HEK293 (cell line): Measurements from ENCODE around the gene KRTAP2-3.

Experiments used
- CTCF ChIA-PET: fragments of 350-600 bp; formaldehyde crosslinking; extraction: SDS; loops from one replicate; lab custom pipeline; 2021; ENCODE audit warnings: antibody characterized with exemption; lab: Yijun Ruan, JAX
- POLR2A ChIA-PET: fragments of 300-600 bp; formaldehyde crosslinking; extraction: SDS; loops from one replicate; lab custom pipeline; 2020; ENCODE audit warnings: antibody characterized with exemption, inconsistent platforms; lab: Yijun Ruan, JAX
- H3K27ac ChIP-seq: fragments of 200-500 bp; sonication (Bioruptor generic); 2 replicates; pipeline ENCODE4 v1.5.1; 2014; ENCODE audit warnings: low read depth, low read length, control low read depth, inconsistent platforms; ENCODE audit errors: extremely low read depth
- H3K36me3 ChIP-seq, 2 experiments: fragments of 200-500 bp in 1 of 2; sonication (Bioruptor generic) in 1 of 2; 1 replicate in 1 of 2; 2 replicates in 1 of 2; pipeline ENCODE4 v1.5.1; 2014 to 2017; ENCODE audit warnings: inconsistent platforms in 2 of 2, low read length in 2 of 2; ENCODE audit not compliant: control insufficient read depth in 2 of 2, insufficient read depth in 1 of 2
- H3K4me1 ChIP-seq: fragments of 200-500 bp; sonication (Bioruptor generic); 2 replicates; pipeline ENCODE4 v1.5.1; 2014; ENCODE audit warnings: mild to moderate bottlenecking, low read length, inconsistent platforms; ENCODE audit not compliant: control insufficient read depth, insufficient read depth
- H3K4me3 ChIP-seq: 2 replicates; pipeline ENCODE4 v1.5.1; 2011; ENCODE audit warnings: low read depth, mild to moderate bottlenecking, control low read depth, low read length, moderate library complexity
- H3K9me3 ChIP-seq: fragments of 200-500 bp; sonication (Bioruptor generic); 2 replicates; pipeline ENCODE4 v1.5.1; 2014; ENCODE audit warnings: low read depth, low read length, inconsistent platforms; ENCODE audit not compliant: control insufficient read depth, insufficient read depth
- EGR2 ChIP-seq: fragments of 450-650 bp; formaldehyde crosslinking; IDR thresholded peaks from 2 replicates; pipeline ENCODE4 v1.5.1; 2016; ENCODE audit warnings: low read depth, missing biosample characterization, missing genetic modification characterization
- FEZF1 ChIP-seq: fragments of 450-650 bp; formaldehyde crosslinking; IDR thresholded peaks from 2 replicates; pipeline ENCODE4 v1.5.1; 2016; ENCODE audit warnings: missing biosample characterization, missing genetic modification characterization
- KLF1 ChIP-seq: fragments of 450-650 bp; formaldehyde crosslinking; IDR thresholded peaks from 2 replicates; pipeline ENCODE4 v1.5.1; 2016; ENCODE audit warnings: missing biosample characterization, missing genetic modification characterization
- KLF10 ChIP-seq: fragments of 450-650 bp; IDR thresholded peaks from 2 replicates; pipeline ENCODE4 v1.5.1; 2018; ENCODE audit warnings: missing biosample characterization, mild to moderate bottlenecking, missing genetic modification characterization
- KLF7 ChIP-seq: fragments of 450-650 bp; formaldehyde crosslinking; IDR thresholded peaks from 2 replicates; pipeline ENCODE4 v1.5.1; 2016; ENCODE audit warnings: missing biosample characterization, missing genetic modification characterization, borderline replicate concordance
- PRDM1 ChIP-seq: fragments of 450-650 bp; formaldehyde crosslinking; IDR thresholded peaks from 2 replicates; pipeline ENCODE4; 2016; ENCODE audit warnings: missing biosample characterization, missing genetic modification characterization
- TRIM28 ChIP-seq: IDR thresholded peaks from 2 replicates; pipeline ENCODE4 v1.6.1; 2011; ENCODE audit warnings: low read length, control low read depth, borderline replicate concordance
- WT1 ChIP-seq: fragments of 450-650 bp; formaldehyde crosslinking; IDR thresholded peaks from 2 replicates; pipeline ENCODE4 v1.5.1; 2016; ENCODE audit warnings: missing biosample characterization, missing genetic modification characterization
- ZBTB20 ChIP-seq: fragments of 450-650 bp; formaldehyde crosslinking; IDR thresholded peaks from 2 replicates; pipeline ENCODE4 v1.5.1; 2016; ENCODE audit warnings: missing biosample characterization, missing genetic modification characterization
- ZBTB7A ChIP-seq: fragments of 450-650 bp; formaldehyde crosslinking; IDR thresholded peaks from 2 replicates; pipeline ENCODE4 v1.5.1; 2016; ENCODE audit warnings: low read depth, missing biosample characterization, missing genetic modification characterization
- ZNF121 ChIP-seq: fragments of 450-650 bp; formaldehyde crosslinking; IDR thresholded peaks from 2 replicates; pipeline ENCODE4 v1.5.1; 2016; ENCODE audit warnings: missing biosample characterization, missing genetic modification characterization
- ZNF221 ChIP-seq: fragments of 450-650 bp; formaldehyde crosslinking; IDR thresholded peaks from 2 replicates; pipeline ENCODE4 v1.5.1; 2017; ENCODE audit warnings: missing biosample characterization, missing genetic modification characterization, borderline replicate concordance
- ZNF223 ChIP-seq: fragments of 450-650 bp; formaldehyde crosslinking; IDR thresholded peaks from 2 replicates; pipeline ENCODE4 v1.5.1; 2016; ENCODE audit warnings: missing biosample characterization, missing genetic modification characterization
- ZNF335 ChIP-seq: fragments of 450-650 bp; formaldehyde crosslinking; conservative IDR thresholded peaks from 2 replicates; pipeline ENCODE4 v1.5.1; 2016; ENCODE audit warnings: missing biosample characterization, missing genetic modification characterization
- ZNF366 ChIP-seq: fragments of 450-650 bp; formaldehyde crosslinking; conservative IDR thresholded peaks from 2 replicates; pipeline ENCODE4 v1.5.1; 2016; ENCODE audit warnings: missing biosample characterization, missing genetic modification characterization
- ZNF521 ChIP-seq: fragments of 450-650 bp; formaldehyde crosslinking; IDR thresholded peaks from 2 replicates; pipeline ENCODE4 v1.5.1; 2017; ENCODE audit warnings: missing biosample characterization, mild to moderate bottlenecking, missing genetic modification characterization
- ZNF544 ChIP-seq: fragments of 450-650 bp; formaldehyde crosslinking; IDR thresholded peaks from 2 replicates; pipeline ENCODE4 v1.5.0; 2017; ENCODE audit warnings: missing biosample characterization, missing genetic modification characterization
- ZNF610 ChIP-seq: fragments of 450-650 bp; formaldehyde crosslinking; IDR thresholded peaks from 2 replicates; pipeline ENCODE4 v1.5.1; 2016; ENCODE audit warnings: missing biosample characterization, missing genetic modification characterization, borderline replicate concordance
- ZNF623 ChIP-seq: fragments of 450-650 bp; formaldehyde crosslinking; IDR thresholded peaks from 2 replicates; pipeline ENCODE4 v1.5.1; 2016; ENCODE audit warnings: missing biosample characterization, missing genetic modification characterization
- ZNF707 ChIP-seq: fragments of 450-650 bp; formaldehyde crosslinking; IDR thresholded peaks from 2 replicates; pipeline ENCODE4 v1.5.1; 2016; ENCODE audit warnings: missing biosample characterization, missing genetic modification characterization
- ZNF76 ChIP-seq: fragments of 450-650 bp; formaldehyde crosslinking; IDR thresholded peaks from 2 replicates; pipeline ENCODE4; 2016; ENCODE audit warnings: low read depth, missing biosample characterization, missing genetic modification characterization, borderline replicate concordance
- ZNF843 ChIP-seq: fragments of 450-650 bp; formaldehyde crosslinking; IDR thresholded peaks from 2 replicates; pipeline ENCODE4 v1.5.1; 2016; ENCODE audit warnings: missing biosample characterization, missing genetic modification characterization
- TF ChIP-seq, protein P1 (sequence below): fragments of 450-650 bp; formaldehyde crosslinking; IDR thresholded peaks from 2 replicates; pipeline ENCODE4 v1.5.1; 2016; ENCODE audit warnings: missing biosample characterization, missing genetic modification characterization
- TF ChIP-seq, protein P2 (sequence below): fragments of 450-650 bp; formaldehyde crosslinking; IDR thresholded peaks from 2 replicates; pipeline ENCODE4 v1.5.1; 2017; ENCODE audit warnings: missing biosample characterization, missing genetic modification characterization
- TF ChIP-seq, protein P3 (sequence below): fragments of 450-650 bp; formaldehyde crosslinking; IDR thresholded peaks from 2 replicates; pipeline ENCODE4 v1.5.1; 2016; ENCODE audit warnings: missing biosample characterization, missing genetic modification characterization
- TF ChIP-seq, protein P4 (sequence below): IDR thresholded peaks from 2 replicates; pipeline ENCODE4 v1.6.1; 2011; ENCODE audit warnings: mild to moderate bottlenecking, low read depth, low read length, borderline replicate concordance

The KRTAP2-3 gene

DNA sequence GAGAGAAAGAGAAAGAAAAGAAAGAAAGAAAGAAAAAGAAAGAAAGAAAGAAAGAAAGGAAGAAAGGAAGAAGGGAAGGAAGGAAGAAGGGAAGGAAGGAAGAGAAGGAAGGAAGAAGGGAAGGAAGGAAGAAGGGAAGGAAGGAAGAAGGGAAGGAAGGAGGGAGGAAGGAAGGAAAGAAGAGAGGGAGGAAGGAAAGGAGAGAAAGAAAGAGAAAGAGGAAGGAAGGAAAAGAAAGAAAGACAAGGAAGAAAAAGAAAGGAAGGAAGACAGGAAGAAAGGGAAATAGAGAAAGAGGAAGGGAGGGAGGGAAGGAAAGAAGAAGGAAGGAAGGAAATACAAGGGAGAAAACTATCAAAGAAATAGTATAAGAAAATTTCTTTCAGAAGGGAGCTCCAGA lies 16.9 kb upstream of the KRTAP2-3 start (continued):
- TF ChIP-seq ZNF223 (no peak), ZNF121 (tag by site-specific recombination) (no peak), ZNF366 (peak; percentile 92), ZNF76 (tag by site-specific recombination) (no peak), EGR2 (tag by site-specific recombination) (no peak), ZNF610 (tag by site-specific recombination) (no peak), ZNF707 (tag by site-specific recombination) (no peak), FEZF1 (no peak), PRDM1 (tag by site-specific recombination) (peak; percentile 59), ZNF623 (no peak)
- TF ChIP-seq, all 188 proteins: peak for 3

DNA sequence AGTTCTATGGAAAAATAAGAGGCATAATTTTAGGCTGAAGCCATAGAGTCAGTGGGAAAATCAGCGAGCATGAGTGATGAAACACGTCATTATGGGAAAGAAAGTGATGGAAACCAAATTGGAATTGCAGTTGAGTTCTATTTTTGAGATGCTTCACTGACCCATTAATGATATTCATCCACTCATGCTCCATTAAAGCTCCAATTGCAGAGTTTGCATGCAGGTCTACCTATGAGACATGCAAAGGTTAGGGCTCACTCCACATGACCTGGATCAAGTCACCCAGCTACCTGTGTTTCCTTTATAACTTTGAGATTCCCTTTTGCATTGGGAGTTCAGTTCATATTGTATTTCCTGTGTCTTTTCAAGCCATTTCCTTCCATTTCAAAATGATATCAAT lies 13.8 kb upstream of the KRTAP2-3 start:
- no peaks in the 10 kb centered on the region for H3K4me1 ChIP-seq
- H3K4me3 ChIP-seq = no peak overlapping the region
- TF ChIP-seq, protein P1, sequence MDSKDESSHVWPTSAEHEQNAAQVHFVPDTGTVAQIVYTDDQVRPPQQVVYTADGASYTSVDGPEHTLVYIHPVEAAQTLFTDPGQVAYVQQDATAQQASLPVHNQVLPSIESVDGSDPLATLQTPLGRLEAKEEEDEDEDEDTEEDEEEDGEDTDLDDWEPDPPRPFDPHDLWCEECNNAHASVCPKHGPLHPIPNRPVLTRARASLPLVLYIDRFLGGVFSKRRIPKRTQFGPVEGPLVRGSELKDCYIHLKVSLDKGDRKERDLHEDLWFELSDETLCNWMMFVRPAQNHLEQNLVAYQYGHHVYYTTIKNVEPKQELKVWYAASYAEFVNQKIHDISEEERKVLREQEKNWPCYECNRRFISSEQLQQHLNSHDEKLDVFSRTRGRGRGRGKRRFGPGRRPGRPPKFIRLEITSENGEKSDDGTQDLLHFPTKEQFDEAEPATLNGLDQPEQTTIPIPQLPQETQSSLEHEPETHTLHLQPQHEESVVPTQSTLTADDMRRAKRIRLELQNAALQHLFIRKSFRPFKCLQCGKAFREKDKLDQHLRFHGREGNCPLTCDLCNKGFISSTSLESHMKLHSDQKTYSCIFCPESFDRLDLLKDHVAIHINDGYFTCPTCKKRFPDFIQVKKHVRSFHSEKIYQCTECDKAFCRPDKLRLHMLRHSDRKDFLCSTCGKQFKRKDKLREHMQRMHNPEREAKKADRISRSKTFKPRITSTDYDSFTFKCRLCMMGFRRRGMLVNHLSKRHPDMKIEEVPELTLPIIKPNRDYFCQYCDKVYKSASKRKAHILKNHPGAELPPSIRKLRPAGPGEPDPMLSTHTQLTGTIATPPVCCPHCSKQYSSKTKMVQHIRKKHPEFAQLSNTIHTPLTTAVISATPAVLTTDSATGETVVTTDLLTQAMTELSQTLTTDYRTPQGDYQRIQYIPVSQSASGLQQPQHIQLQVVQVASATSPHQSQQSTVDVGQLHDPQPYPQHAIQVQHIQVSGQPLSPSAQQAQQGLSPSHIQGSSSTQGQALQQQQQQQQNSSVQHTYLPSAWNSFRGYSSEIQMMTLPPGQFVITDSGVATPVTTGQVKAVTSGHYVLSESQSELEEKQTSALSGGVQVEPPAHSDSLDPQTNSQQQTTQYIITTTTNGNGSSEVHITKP (tag by site-specific recombination) = no peak
- TF ChIP-seq ZNF335 (no peak), ZBTB20 (tag by site-specific recombination) (no peak), ZNF521 (no peak), ZNF544 (tag by site-specific recombination) (no peak), WT1 (tag by site-specific recombination) (no peak), ZNF366 (no peak), ZNF221 (tag by site-specific recombination) (no peak), KLF7 (tag by site-specific recombination) (no peak), TRIM28 (no peak), KLF10 (tag by site-specific recombination) (no peak), ZBTB7A (no peak), ZNF843 (tag by site-specific recombination) (no peak), KLF1 (no peak)
- TF ChIP-seq, protein P2, sequence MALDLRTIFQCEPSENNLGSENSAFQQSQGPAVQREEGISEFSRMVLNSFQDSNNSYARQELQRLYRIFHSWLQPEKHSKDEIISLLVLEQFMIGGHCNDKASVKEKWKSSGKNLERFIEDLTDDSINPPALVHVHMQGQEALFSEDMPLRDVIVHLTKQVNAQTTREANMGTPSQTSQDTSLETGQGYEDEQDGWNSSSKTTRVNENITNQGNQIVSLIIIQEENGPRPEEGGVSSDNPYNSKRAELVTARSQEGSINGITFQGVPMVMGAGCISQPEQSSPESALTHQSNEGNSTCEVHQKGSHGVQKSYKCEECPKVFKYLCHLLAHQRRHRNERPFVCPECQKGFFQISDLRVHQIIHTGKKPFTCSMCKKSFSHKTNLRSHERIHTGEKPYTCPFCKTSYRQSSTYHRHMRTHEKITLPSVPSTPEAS (tag by site-specific recombination) = no peak
- TF ChIP-seq, protein P3, sequence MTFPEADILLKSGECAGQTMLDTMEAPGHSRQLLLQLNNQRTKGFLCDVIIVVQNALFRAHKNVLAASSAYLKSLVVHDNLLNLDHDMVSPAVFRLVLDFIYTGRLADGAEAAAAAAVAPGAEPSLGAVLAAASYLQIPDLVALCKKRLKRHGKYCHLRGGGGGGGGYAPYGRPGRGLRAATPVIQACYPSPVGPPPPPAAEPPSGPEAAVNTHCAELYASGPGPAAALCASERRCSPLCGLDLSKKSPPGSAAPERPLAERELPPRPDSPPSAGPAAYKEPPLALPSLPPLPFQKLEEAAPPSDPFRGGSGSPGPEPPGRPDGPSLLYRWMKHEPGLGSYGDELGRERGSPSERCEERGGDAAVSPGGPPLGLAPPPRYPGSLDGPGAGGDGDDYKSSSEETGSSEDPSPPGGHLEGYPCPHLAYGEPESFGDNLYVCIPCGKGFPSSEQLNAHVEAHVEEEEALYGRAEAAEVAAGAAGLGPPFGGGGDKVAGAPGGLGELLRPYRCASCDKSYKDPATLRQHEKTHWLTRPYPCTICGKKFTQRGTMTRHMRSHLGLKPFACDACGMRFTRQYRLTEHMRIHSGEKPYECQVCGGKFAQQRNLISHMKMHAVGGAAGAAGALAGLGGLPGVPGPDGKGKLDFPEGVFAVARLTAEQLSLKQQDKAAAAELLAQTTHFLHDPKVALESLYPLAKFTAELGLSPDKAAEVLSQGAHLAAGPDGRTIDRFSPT (tag by site-specific recombination) = no peak
- TF ChIP-seq, protein P4, sequence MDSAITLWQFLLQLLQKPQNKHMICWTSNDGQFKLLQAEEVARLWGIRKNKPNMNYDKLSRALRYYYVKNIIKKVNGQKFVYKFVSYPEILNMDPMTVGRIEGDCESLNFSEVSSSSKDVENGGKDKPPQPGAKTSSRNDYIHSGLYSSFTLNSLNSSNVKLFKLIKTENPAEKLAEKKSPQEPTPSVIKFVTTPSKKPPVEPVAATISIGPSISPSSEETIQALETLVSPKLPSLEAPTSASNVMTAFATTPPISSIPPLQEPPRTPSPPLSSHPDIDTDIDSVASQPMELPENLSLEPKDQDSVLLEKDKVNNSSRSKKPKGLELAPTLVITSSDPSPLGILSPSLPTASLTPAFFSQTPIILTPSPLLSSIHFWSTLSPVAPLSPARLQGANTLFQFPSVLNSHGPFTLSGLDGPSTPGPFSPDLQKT = no peak
- ChIA-PET POLR2A (no interaction called here), CTCF (interaction anchor here (0.8 to 1.8 kb wide), 3 partner anchors 575 to 589 kb away, joined by 3 read pairs; no protein-coding TSS in a partner anchor)
- H3K9me3 ChIP-seq = no peaks in the 10 kb centered on the region
- H3K36me3 ChIP-seq = no peaks in the 10 kb centered on the region
- no peak overlapping the region for H3K27ac ChIP-seq
